Measurements from ENCODE around the gene TECR. TPM values are rescaled to one million over a fixed set of nuclear protein-coding genes. Genes with fewer than 3 reads are reported as not detected.

The TECR gene
- total and polyA plus RNA-seq, 2 of the 13 experiments (the other 11 are each of a cell fraction or from before 2014, with no cell fraction given) = 54.9 to 121 TPM

DNA sequence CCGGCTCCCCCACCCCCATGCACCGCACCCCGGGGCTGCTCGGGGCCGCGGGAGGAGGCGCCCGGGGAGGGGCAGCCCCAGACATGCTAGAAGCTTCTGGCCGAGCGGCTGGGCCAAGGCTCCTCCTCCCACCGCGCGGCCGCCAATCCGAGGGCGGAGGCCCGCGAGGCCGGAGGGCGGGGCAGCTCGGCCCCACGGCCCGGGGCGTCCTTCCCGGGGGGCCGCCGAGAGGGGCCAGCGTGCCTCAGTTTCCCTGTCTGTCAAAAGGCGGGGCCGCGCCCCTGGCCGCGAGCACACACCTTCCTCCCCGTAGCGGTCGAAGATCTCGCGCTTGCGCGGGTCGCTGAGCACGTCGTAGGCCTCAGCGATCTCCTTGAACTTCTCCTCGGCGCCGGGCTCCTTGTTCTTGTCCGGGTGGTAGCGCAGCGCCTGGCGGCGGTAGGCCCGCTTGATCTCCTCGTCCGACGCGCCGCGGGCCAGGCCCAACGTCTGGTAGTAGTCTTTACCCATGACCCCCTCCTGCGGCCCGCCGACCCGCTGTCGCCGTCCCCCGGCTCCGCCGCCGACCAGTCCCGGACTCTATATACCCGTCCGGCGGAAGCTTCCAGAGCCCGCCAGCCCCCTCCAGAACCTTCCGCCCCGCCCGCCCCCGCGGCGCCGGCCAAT is 11.4 kb upstream of the TECR start, which contains the start of gene DNAJB1:
DNAJB1 (minus strand) TSS at position 558 of the 666 bp plus-strand sequence; CDS start at position 510, 48 bp downstream.
- peak within 1 kb of the TSS; percentile 96 for H3K4me2 ChIP-seq (ENCODE audit: low read depth, low read length)
- in situ Hi-C loops (cut with HindIII; ENCODE audit: extremely low pct_ligation_motif_present, low pct_unique_long_range_greater_than_20kb) = no loop called here
- peak within 1 kb of the TSS; percentile 98 for H3K9ac ChIP-seq (ENCODE audit: insufficient read depth, low read depth, low read length)
- 0% methylated on average over 8 of the region's 82 CpGs for WGBS (ENCODE audit: low lambda C conversion rate)
- H3K4me1 ChIP-seq (ENCODE audit: insufficient read depth, low read length) = peaks cover 79% of the 10 kb centered on the region
- FAIRE-seq = no peak
- H3K27ac ChIP-seq (ENCODE audit: extremely low read length, insufficient read depth, low read length) = peak within 1 kb of the TSS; percentile 97
- peak; percentile 61 for ATAC-seq
- CTCF ChIA-PET (ENCODE audit: low intra/inter-chr PET ratio, low total read pairs) = no interaction called here
- POLR2A ChIA-PET = interaction anchor here (0.7 to 5.8 kb wide), 23 partner anchors 8 to 667 kb away, joined by 3 to 123 read pairs (median 5); partner anchors contain the start of genes ASF1B, GIPC1, NDUFB7 and PKN1
- no peaks in the 10 kb centered on the region for H3K9me3 ChIP-seq (ENCODE audit: low read length)
- peaks cover 39% of the 10 kb centered on the region for H3K79me2 ChIP-seq (ENCODE audit: insufficient read depth, low read length)
- intact Hi-C loops (cut with micrococcal nuclease; ENCODE audit: unreplicated experiment) = no loop called here
- no peak within 1 kb of the TSS for H2AFZ ChIP-seq (ENCODE audit: low read length)
- peaks cover 9 to 26% of the 10 kb centered on the region in 2 experiments for H3K36me3 ChIP-seq (replicated peaks in 1 of 2; ENCODE audit: control insufficient read depth in 1 of 2, insufficient read depth in 2 of 2, low read length in 2 of 2)
- peaks cover 35% of the 10 kb centered on the region for H4K20me1 ChIP-seq (ENCODE audit: insufficient read depth, low read length)
- no peaks in the 10 kb centered on the region; a peak in 1 of 5 replicates for H3K27me3 ChIP-seq (ENCODE audit: control insufficient read depth in 1 of 2, insufficient read depth in 2 of 2, low read length in 2 of 2)
- TSS peak; percentile 58 for BruUV-seq (replicated peaks)
- peak within 1 kb of the TSS; percentile 91 to 98 (median 92) for H3K4me3 ChIP-seq (replicated peaks in 1 of 3; ENCODE audit: insufficient read depth in 1 of 3, low read depth in 2 of 3, low read length in 3 of 3)
- DNase-seq (ENCODE audit: low spot score) = peak; percentile 38
- peak; percentile 80; the same call in 1 of the 2 replicates for TF ChIP-seq ETV6 (CRISPR knock-in tag; conservative IDR thresholded peaks at IDR 0.05)
- TF ChIP-seq ZNF768 (CRISPR knock-in tag; IDR thresholded peaks at IDR 0.05) = peak; percentile 30; the same call in 1 of the 2 replicates
- TF ChIP-seq ZNF75D (CRISPR knock-in tag; IDR thresholded peaks at IDR 0.05; ENCODE audit: borderline replicate concordance) = no peak
- TF ChIP-seq RBM22 (optimal IDR thresholded peaks at IDR 0.05; ENCODE audit: low read length) = peak; percentile 55
- peak; percentile 71 for TF ChIP-seq RBM39 (IDR thresholded peaks at IDR 0.05; ENCODE audit: low read depth, low read length, poor library complexity, severe bottlenecking)
- no peak for TF ChIP-seq LCORL (IDR thresholded peaks at IDR 0.05)
- peak; percentile 51; the same call in 1 of the 2 replicates for TF ChIP-seq LCORL (CRISPR knock-in tag; IDR thresholded peaks at IDR 0.05)
- TF ChIP-seq CHCHD3 (CRISPR knock-in tag; IDR thresholded peaks at IDR 0.05) = 0 out of 2 replicates have a peak, but pooled peaks have one; percentile 86
- no peak for TF ChIP-seq ZBTB2 (CRISPR knock-in tag; IDR thresholded peaks at IDR 0.05; ENCODE audit: low read depth)
- no peak for TF ChIP-seq SMARCC2 (IDR thresholded peaks at IDR 0.05)
- TF ChIP-seq AGO2 (optimal IDR thresholded peaks at IDR 0.05; ENCODE audit: low read depth, low read length) = peak; percentile 96
- no peak for TF ChIP-seq ZNF282 (IDR thresholded peaks at IDR 0.05; ENCODE audit: partially characterized antibody)
- TF ChIP-seq TRIM22 (IDR thresholded peaks at IDR 0.05) = no peak
- TF ChIP-seq ZNF121 (CRISPR knock-in tag; IDR thresholded peaks at IDR 0.05) = no peak
- TF ChIP-seq RNF2 (conservative IDR thresholded peaks at IDR 0.05; ENCODE audit: low read depth) = 0 out of 2 replicates have a peak, but pooled peaks have one; percentile 27
- TF ChIP-seq ZNF691 (CRISPR knock-in tag; IDR thresholded peaks at IDR 0.05; ENCODE audit: borderline replicate concordance, low read depth) = 0 out of 2 replicates have a peak, but pooled peaks have one; percentile 44
- no peak for TF ChIP-seq BCL6 (CRISPR knock-in tag; IDR thresholded peaks at IDR 0.05)
- no peak for TF ChIP-seq NFIB (CRISPR knock-in tag; IDR thresholded peaks at IDR 0.05; ENCODE audit: borderline replicate concordance)
- peak; percentile 78; the same call in 1 of the 2 replicates for TF ChIP-seq ARHGAP35 (CRISPR knock-in tag; IDR thresholded peaks at IDR 0.05; ENCODE audit: borderline replicate concordance)
- TF ChIP-seq JUN (CRISPR knock-in tag; IDR thresholded peaks at IDR 0.05) = no peak
- no peak for TF ChIP-seq ZBTB8A (CRISPR knock-in tag; IDR thresholded peaks at IDR 0.05; ENCODE audit: borderline replicate concordance, low read depth)
